PC-9 (cell line): Measurements from ENCODE around the gene LRMDA. TPM values are rescaled to one million over a fixed set of nuclear protein-coding genes. Genes with fewer than 3 reads are reported as not detected.

ENCODE experiments used
- BruUV-seq: library from RNA; stranded (reverse); fragments of 400-500 nt; replicated peaks from 2 replicates; lab custom pipeline; 2021; lab: Mats Ljungman, UMichigan
- CTCF ChIA-PET: fragments of 300-600 bp; sonication (Branson Sonifier 250); formaldehyde crosslinking; loops from one replicate; lab custom pipeline; 2022; ENCODE audit warnings: antibody characterized with exemption; lab: Charles Lee
- POLR2A ChIA-PET: fragments of 300-600 bp; sonication (Branson Sonifier 250); formaldehyde crosslinking; loops from one replicate; lab custom pipeline; 2022; ENCODE audit warnings: antibody characterized with exemption; ENCODE audit not compliant: unreplicated experiment; lab: Charles Lee
- DNase-seq, 2 experiments: peaks; one replicate each; pipeline versions ENCODE4 v3.0.0 to v3.0.0-alpha.2; 2015 to 2022; ENCODE audit warnings: mixed read lengths in 1 of 2
- H2AFZ ChIP-seq: fragments of 200-600 bp; sonication (generic); 2 replicates; pipeline ENCODE4 v1.8.1; 2017; ENCODE audit warnings: antibody characterized with exemption
- H3F3A ChIP-seq: fragments of 200-600 bp; sonication (generic); 2 replicates; pipeline ENCODE4 v1.8.1; 2017; ENCODE audit warnings: antibody characterized with exemption, mild to moderate bottlenecking, low read depth; ENCODE audit not compliant: insufficient read depth
- H3K27ac ChIP-seq: fragments of 200-600 bp; sonication (generic); 2 replicates; pipeline ENCODE4 v1.6.1; 2016; ENCODE audit warnings: mixed run types
- H3K27me3 ChIP-seq: fragments of 200-600 bp; sonication (generic); 2 replicates; pipeline ENCODE4 v1.6.1; 2016; ENCODE audit warnings: low read depth, mixed run types; ENCODE audit not compliant: insufficient read depth
- H3K36me3 ChIP-seq: fragments of 200-600 bp; sonication (generic); 2 replicates; pipeline ENCODE4 v1.6.1; 2016; ENCODE audit warnings: low read depth, mixed run types
- H3K4me1 ChIP-seq: fragments of 200-600 bp; sonication (generic); replicated peaks from 2 replicates; pipeline ENCODE4 v1.6.1; 2016; ENCODE audit warnings: mixed run types; ENCODE audit not compliant: insufficient read depth
- H3K4me2 ChIP-seq: fragments of 200-600 bp; sonication (generic); 2 replicates; pipeline ENCODE4 v1.6.1; 2017; ENCODE audit warnings: mixed run types
- H3K4me3 ChIP-seq: fragments of 200-600 bp; sonication (generic); 2 replicates; pipeline ENCODE4 v1.6.1; 2016; ENCODE audit warnings: mixed run types
- H3K79me2 ChIP-seq: fragments of 200-600 bp; sonication (generic); 2 replicates; pipeline ENCODE4 v1.6.1; 2017; ENCODE audit warnings: low read depth, mixed run types
- H3K9me2 ChIP-seq: fragments of 200-600 bp; sonication (generic); 2 replicates; pipeline ENCODE4 v1.8.1; 2017; ENCODE audit warnings: mild to moderate bottlenecking; ENCODE audit not compliant: insufficient read depth
- H3K9me3 ChIP-seq: fragments of 200-600 bp; sonication (generic); 2 replicates; pipeline ENCODE4 v1.8.1; 2016; ENCODE audit warnings: low read depth; ENCODE audit not compliant: insufficient read depth
- H4K20me1 ChIP-seq: fragments of 200-600 bp; sonication (generic); 2 replicates; pipeline ENCODE4 v1.8.1; 2017; ENCODE audit not compliant: insufficient read depth
- EZH2 ChIP-seq: fragments of 200-600 bp; sonication (generic); IDR thresholded peaks from 2 replicates; pipeline ENCODE4 v1.8.0; 2017; ENCODE audit warnings: antibody characterized with exemption, low read depth
- intact Hi-C: fragments of 100-400 bp; cut with micrococcal nuclease; formaldehyde crosslinking; loops from one replicate; pipeline ENCODE4 v1.10.0; 2022; ENCODE audit not compliant: unreplicated experiment
- total RNA-seq: library from RNA; stranded (reverse); gene quantifications from 2 replicates; pipeline ENCODE4 v1.2.3, GENCODE V29; 2021
- TF ChIP-seq, protein P1 (sequence below): fragments of 200-600 bp; sonication (generic); conservative IDR thresholded peaks from 2 replicates; pipeline ENCODE4 v1.6.1; 2017; ENCODE audit warnings: mixed run types, antibody characterized with exemption, mild to moderate bottlenecking, moderate library complexity

LRMDA gene
- total RNA-seq, 1 experiment from 2014 or later: not detected

DNA sequence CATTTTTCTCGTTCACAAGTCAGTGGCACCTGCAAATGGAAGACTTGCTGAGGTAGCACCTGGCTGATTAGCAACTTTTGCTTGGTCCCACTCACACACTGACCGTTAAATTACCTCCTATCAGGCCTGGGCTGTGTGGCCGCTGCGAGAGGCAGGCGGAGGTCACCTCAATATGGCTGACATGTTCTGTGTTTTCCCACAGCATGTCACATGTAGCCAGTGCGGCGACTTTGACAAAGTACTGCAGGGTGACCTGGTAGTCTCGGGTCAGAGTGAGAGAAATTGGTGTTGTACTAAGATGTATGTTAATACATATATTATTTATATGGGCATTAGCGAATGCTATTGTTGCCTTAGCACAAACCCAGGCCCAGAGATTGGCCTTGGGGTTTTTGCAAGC is 307.5 kb downstream of the LRMDA start:
- POLR2A ChIA-PET: no interaction called here
- Histone ChIP-seq H3K36me3 (no peaks in the 10 kb centered on the region), H2AFZ (no peak overlapping the region), H3K9me2 (no peaks in the 10 kb centered on the region), H3F3A (no peaks in the 10 kb centered on the region), H3K9me3 (no peaks in the 10 kb centered on the region), H3K79me2 (no peaks in the 10 kb centered on the region), H3K4me3 (no peak overlapping the region), H3K4me1 (no peaks in the 10 kb centered on the region), H4K20me1 (no peaks in the 10 kb centered on the region), H3K27ac (no peak overlapping the region), H3K4me2 (no peak overlapping the region), H3K27me3 (no peaks in the 10 kb centered on the region)
- no peak for DNase-seq
- TF ChIP-seq EZH2: no peak
- TF ChIP-seq, protein P1, sequence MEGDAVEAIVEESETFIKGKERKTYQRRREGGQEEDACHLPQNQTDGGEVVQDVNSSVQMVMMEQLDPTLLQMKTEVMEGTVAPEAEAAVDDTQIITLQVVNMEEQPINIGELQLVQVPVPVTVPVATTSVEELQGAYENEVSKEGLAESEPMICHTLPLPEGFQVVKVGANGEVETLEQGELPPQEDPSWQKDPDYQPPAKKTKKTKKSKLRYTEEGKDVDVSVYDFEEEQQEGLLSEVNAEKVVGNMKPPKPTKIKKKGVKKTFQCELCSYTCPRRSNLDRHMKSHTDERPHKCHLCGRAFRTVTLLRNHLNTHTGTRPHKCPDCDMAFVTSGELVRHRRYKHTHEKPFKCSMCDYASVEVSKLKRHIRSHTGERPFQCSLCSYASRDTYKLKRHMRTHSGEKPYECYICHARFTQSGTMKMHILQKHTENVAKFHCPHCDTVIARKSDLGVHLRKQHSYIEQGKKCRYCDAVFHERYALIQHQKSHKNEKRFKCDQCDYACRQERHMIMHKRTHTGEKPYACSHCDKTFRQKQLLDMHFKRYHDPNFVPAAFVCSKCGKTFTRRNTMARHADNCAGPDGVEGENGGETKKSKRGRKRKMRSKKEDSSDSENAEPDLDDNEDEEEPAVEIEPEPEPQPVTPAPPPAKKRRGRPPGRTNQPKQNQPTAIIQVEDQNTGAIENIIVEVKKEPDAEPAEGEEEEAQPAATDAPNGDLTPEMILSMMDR: no peak
- CTCF ChIA-PET: no interaction called here
- no TSS peak for BruUV-seq
- intact Hi-C loops: no loop called here

DNA sequence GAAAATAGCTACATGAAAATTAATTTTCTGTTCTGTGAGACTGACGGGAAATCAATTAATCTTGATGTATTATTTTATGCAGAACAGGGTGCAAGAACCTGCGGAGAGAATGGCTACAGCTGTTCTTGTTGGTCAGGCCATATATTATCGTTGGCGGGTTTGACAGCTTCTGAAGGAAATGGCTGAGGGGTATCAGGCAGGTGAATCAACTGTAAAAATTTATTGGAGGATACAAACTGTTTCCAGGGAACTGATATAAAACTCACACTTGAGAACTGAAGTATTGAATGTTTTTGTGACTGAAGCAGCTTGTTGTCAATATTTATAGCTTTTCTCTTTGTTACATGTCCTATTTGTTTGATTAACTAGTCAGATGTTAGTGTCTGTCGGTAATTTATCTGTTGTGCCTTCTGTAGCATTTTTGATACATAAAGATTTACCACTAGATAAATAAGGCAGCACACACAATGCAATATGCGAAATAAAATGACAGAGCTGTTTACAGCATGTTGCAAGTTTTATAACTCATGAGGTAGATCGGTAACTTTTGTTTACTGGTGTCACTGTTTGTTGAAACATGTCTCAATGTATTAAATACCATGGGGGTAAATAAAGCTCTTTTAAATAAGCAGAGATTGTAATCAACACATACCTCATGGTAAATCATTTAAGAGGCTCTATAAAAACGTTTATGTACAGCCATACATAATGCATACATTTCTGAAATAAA is 308.2 kb downstream of the LRMDA start:
- H3K9me2 ChIP-seq: no peaks in the 10 kb centered on the region
- BruUV-seq: no TSS peak
- ChIA-PET POLR2A (no interaction called here), CTCF (no interaction called here)
- TF ChIP-seq, protein P1: no peak
- no peak for TF ChIP-seq EZH2
- no peaks in the 10 kb centered on the region for H3K36me3 ChIP-seq
- H4K20me1 ChIP-seq: no peaks in the 10 kb centered on the region
- no peak overlapping the region for H2AFZ ChIP-seq
- H3K4me2 ChIP-seq: no peak overlapping the region
- no peak overlapping the region for H3K4me3 ChIP-seq
- no peaks in the 10 kb centered on the region for H3K9me3 ChIP-seq
- no peak for DNase-seq
- H3F3A ChIP-seq: no peaks in the 10 kb centered on the region
- H3K79me2 ChIP-seq: no peaks in the 10 kb centered on the region
- no peaks in the 10 kb centered on the region for H3K27me3 ChIP-seq
- no peaks in the 10 kb centered on the region for H3K4me1 ChIP-seq
- no peak overlapping the region for H3K27ac ChIP-seq
- intact Hi-C loops: no loop called here

DNA sequence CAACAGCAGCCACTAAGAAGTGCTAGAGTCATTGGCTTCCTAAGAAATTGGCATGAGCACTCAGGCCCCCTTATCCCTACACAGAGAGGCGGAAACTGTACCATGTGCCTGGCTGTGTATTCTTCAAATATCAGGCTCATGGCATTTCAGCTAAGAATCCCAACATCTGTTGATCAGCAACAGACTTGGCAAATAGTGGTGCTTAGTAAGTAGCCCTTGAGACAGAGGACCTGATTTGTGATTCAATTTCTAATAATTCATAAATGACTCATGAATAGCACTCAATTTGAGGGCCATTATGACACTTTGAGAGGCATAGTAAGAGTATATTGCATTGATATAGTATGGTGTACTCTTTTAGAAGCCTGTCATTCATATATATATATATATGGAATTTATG is 309.1 kb downstream of the LRMDA start:
- POLR2A ChIA-PET: no interaction called here
- Histone ChIP-seq H3K4me3 (no peak overlapping the region), H3K79me2 (no peaks in the 10 kb centered on the region), H4K20me1 (no peaks in the 10 kb centered on the region), H3K27ac (no peak overlapping the region), H3K9me3 (no peaks in the 10 kb centered on the region), H3K4me2 (no peak overlapping the region), H3K36me3 (no peaks in the 10 kb centered on the region), H3K4me1 (no peaks in the 10 kb centered on the region), H3K9me2 (no peaks in the 10 kb centered on the region), H3F3A (no peaks in the 10 kb centered on the region), H3K27me3 (no peaks in the 10 kb centered on the region), H2AFZ (no peak overlapping the region)
- TF ChIP-seq, protein P1: no peak
- no peak for TF ChIP-seq EZH2
- DNase-seq: no peak
- CTCF ChIA-PET: no interaction called here
- no TSS peak for BruUV-seq
- intact Hi-C loops: no loop called here
